Measurements from ENCODE around the gene MAPKAPK3. TPM values are rescaled to one million over a fixed set of nuclear protein-coding genes. Genes with fewer than 3 reads are reported as not detected.

The MAPKAPK3 gene
- total and polyA plus RNA-seq, 2 donors (not counting 3 experiments of a cell fraction or from before 2014, with no cell fraction given), result 21.3 to 30.5 TPM

- Histone ChIP-seq H3K4me1 (ENCODE audit: control insufficient read depth, extremely low read depth, insufficient read depth, low read length) (no peaks in the 10 kb centered on the region), H3K9ac (replicated peaks; ENCODE audit: extremely low read depth, insufficient read depth, low read length) (no peak overlapping the region), H3K4me3 (replicated peaks in 1 of 3; ENCODE audit: insufficient read depth in 1 of 3, low read depth in 1 of 3, low read length in 3 of 3) (no peak overlapping the region), H3K79me2 (ENCODE audit: control insufficient read depth, insufficient read depth, low read length) (no peaks in the 10 kb centered on the region), H4K20me1 (replicated peaks; ENCODE audit: control insufficient read depth, extremely low read depth, insufficient read depth, low read length) (no peaks in the 10 kb centered on the region), H3K9me3 (replicated peaks; ENCODE audit: control insufficient read depth, insufficient read depth, low read length) (no peaks in the 10 kb centered on the region), H2AFZ (ENCODE audit: low read depth, low read length) (no peak overlapping the region), H3K36me3 (ENCODE audit: control insufficient read depth in 2 of 2, extremely low read depth in 1 of 2, insufficient read depth in 2 of 2, low read length in 2 of 2) (no peaks in the 10 kb centered on the region), H3K4me2 (ENCODE audit: insufficient read depth, low read length) (no peak overlapping the region), H3K9me1 (replicated peaks; ENCODE audit: control insufficient read depth, extremely low read depth, insufficient read depth, low read length) (no peaks in the 10 kb centered on the region), H3K27me3 (ENCODE audit: control insufficient read depth in 2 of 2, insufficient read depth in 2 of 2, low read length in 2 of 2) (no peaks in the 10 kb centered on the region), H3K27ac (ENCODE audit: insufficient read depth, low read depth, low read length) (no peak overlapping the region)
- CTCF ChIA-PET, result interaction anchor here (2.3 kb wide), 1 partner anchor 9 kb away, joined by 9 read pairs; no protein-coding TSS in a partner anchor
- BruUV-seq (replicated peaks), result no TSS peak
- FAIRE-seq (no peak), DNase-seq (ENCODE audit: low read depth, low spot score) (no peak)
- dilution Hi-C loops (cut with MboI; ENCODE audit: extremely low pct_ligation_motif_present, low sequenced_read_pairs), result no loop called here
- POLR2A ChIA-PET, result no interaction called here
- intact Hi-C loops (cut with micrococcal nuclease), result no loop called here
- TF ChIP-seq EZH2 (IDR thresholded peaks at IDR 0.05; ENCODE audit: borderline replicate concordance, low read depth, low read length, severe bottlenecking), result no peak
- TF ChIP-seq CTCF (IDR thresholded peaks at IDR 0.05; ENCODE audit: extremely low read depth in 1 of 2, insufficient read depth in 1 of 2, low read depth in 1 of 2, low read length in 2 of 2), result no peak
- no peak for TF ChIP-seq POLR2AphosphoS5 (IDR thresholded peaks at IDR 0.05; ENCODE audit: insufficient read depth, low read depth, low read length)
Observed at GRCh38 chr3:50661321-50661837, 44.4 kb downstream of the MAPKAPK3 start.

- TF ChIP-seq FOS (IDR thresholded peaks at IDR 0.05; ENCODE audit: borderline replicate concordance, insufficient read depth, low read length) (no peak), GATA2 (IDR thresholded peaks at IDR 0.05; ENCODE audit: insufficient read depth, insufficient read length, low read depth, low read length) (no peak), JUN (IDR thresholded peaks at IDR 0.05; ENCODE audit: borderline replicate concordance, insufficient read depth, insufficient read length, low read depth) (no peak), EZH2 (IDR thresholded peaks at IDR 0.05; ENCODE audit: borderline replicate concordance, low read depth, low read length, severe bottlenecking) (no peak), POLR2A (IDR thresholded peaks at IDR 0.05; ENCODE audit: low read depth, low read length) (no peak), MYC (IDR thresholded peaks at IDR 0.05; ENCODE audit: low read depth, low read length) (no peak), POLR2AphosphoS5 (IDR thresholded peaks at IDR 0.05; ENCODE audit: insufficient read depth, low read depth, low read length) (no peak), CTCF (IDR thresholded peaks at IDR 0.05; ENCODE audit: extremely low read depth in 1 of 2, insufficient read depth in 1 of 2, low read depth in 1 of 2, low read length in 2 of 2) (no peak)
- TF ChIP-seq, protein P1, sequence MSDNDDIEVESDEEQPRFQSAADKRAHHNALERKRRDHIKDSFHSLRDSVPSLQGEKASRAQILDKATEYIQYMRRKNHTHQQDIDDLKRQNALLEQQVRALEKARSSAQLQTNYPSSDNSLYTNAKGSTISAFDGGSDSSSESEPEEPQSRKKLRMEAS (IDR thresholded peaks at IDR 0.05; ENCODE audit: insufficient read depth, insufficient read length), result no peak
- no TSS peak for BruUV-seq (replicated peaks)
- no peaks in the 10 kb centered on the region for H3K36me3 ChIP-seq (ENCODE audit: control insufficient read depth in 2 of 2, extremely low read depth in 1 of 2, insufficient read depth in 2 of 2, low read length in 2 of 2)
- H3K9ac ChIP-seq (replicated peaks; ENCODE audit: extremely low read depth, insufficient read depth, low read length), result no peak overlapping the region
- H3K27ac ChIP-seq (ENCODE audit: insufficient read depth, low read depth, low read length), result no peak overlapping the region
- dilution Hi-C loops (cut with MboI; ENCODE audit: extremely low pct_ligation_motif_present, low sequenced_read_pairs) (no loop called here), intact Hi-C loops (cut with micrococcal nuclease) (no loop called here)
- H4K20me1 ChIP-seq (replicated peaks; ENCODE audit: control insufficient read depth, extremely low read depth, insufficient read depth, low read length), result no peaks in the 10 kb centered on the region
- no peak overlapping the region for H3K4me2 ChIP-seq (ENCODE audit: insufficient read depth, low read length)
- H3K79me2 ChIP-seq (ENCODE audit: control insufficient read depth, insufficient read depth, low read length), result no peaks in the 10 kb centered on the region
- H3K27me3 ChIP-seq (ENCODE audit: control insufficient read depth in 2 of 2, insufficient read depth in 2 of 2, low read length in 2 of 2), result peaks cover 0 to 6% of the 10 kb centered on the region in 2 experiments
- H3K9me1 ChIP-seq (replicated peaks; ENCODE audit: control insufficient read depth, extremely low read depth, insufficient read depth, low read length), result no peaks in the 10 kb centered on the region
- no peak overlapping the region for H2AFZ ChIP-seq (ENCODE audit: low read depth, low read length)
- POLR2A ChIA-PET, result no interaction called here
- FAIRE-seq (no peak), DNase-seq (ENCODE audit: low read depth, low spot score) (no peak)
- H3K4me1 ChIP-seq (ENCODE audit: control insufficient read depth, extremely low read depth, insufficient read depth, low read length), result no peaks in the 10 kb centered on the region
- H3K4me3 ChIP-seq (replicated peaks in 1 of 3; ENCODE audit: insufficient read depth in 1 of 3, low read depth in 1 of 3, low read length in 3 of 3), result no peak overlapping the region
- CTCF ChIA-PET, result interaction anchor here (0.8 to 2.3 kb wide), 2 partner anchors 10 kb away, joined by 3 to 9 read pairs; no protein-coding TSS in a partner anchor
- no peaks in the 10 kb centered on the region for H3K9me3 ChIP-seq (replicated peaks; ENCODE audit: control insufficient read depth, insufficient read depth, low read length)
Observed at GRCh38 chr3:50662408-50662807, 45.5 kb downstream of the MAPKAPK3 start.

All from endothelial cell of umbilical vein (primary cell).